ENCODE results near the gene PYROXD2.

The PYROXD2 gene

DNA sequence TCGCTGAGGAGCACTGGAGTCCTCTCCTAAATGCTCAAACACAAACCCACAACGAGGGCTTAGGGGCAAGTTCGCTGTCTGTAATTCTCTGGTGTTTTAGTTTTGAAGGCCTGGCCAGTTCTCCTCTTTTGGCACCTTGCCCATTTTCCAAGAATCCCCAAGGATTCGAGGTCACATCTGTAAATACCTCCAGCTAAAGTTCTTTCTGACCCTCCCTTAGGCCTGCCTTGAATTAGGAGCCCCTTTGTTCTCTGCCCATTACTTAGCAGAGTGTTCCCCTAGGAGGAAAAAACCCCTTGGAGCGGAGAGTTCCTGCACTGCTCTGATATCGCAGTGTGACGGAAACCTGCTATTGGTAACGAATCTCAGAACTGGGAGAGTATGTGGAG, 743 bp upstream of the PYROXD2 start:
- TF ChIP-seq, protein P1, sequence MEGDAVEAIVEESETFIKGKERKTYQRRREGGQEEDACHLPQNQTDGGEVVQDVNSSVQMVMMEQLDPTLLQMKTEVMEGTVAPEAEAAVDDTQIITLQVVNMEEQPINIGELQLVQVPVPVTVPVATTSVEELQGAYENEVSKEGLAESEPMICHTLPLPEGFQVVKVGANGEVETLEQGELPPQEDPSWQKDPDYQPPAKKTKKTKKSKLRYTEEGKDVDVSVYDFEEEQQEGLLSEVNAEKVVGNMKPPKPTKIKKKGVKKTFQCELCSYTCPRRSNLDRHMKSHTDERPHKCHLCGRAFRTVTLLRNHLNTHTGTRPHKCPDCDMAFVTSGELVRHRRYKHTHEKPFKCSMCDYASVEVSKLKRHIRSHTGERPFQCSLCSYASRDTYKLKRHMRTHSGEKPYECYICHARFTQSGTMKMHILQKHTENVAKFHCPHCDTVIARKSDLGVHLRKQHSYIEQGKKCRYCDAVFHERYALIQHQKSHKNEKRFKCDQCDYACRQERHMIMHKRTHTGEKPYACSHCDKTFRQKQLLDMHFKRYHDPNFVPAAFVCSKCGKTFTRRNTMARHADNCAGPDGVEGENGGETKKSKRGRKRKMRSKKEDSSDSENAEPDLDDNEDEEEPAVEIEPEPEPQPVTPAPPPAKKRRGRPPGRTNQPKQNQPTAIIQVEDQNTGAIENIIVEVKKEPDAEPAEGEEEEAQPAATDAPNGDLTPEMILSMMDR (IDR thresholded peaks at IDR 0.05; ENCODE audit: low read depth, low read length, poor library complexity, severe bottlenecking): no peak
- TF ChIP-seq EZH2phosphoT487 (IDR thresholded peaks at IDR 0.05; ENCODE audit: borderline replicate concordance, low read length): no peak
- Histone ChIP-seq H3K4me1 (ENCODE audit: control insufficient read depth, low read length) (peaks cover 8% of the 10 kb centered on the region), H3K9me2 (replicated peaks; ENCODE audit: control insufficient read depth, low read length) (no peaks in the 10 kb centered on the region)

DNA sequence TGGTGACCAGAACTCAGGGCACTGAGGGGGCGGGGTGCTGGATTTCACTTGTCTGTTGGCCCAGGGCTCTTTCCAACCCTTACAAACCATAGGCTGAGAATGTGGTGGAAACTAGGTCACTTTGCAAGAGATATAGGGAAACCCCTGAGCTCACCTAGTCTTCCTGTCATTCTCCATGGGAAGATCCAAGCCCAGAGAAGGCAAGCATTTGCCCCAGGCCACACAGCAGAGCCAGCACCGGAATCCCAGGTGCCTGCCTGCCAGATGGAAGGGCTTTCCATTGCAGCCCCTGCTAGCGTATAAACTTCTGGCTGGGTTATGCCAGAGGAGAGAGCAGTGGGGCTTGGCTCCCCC, 427 bp downstream of the PYROXD2 start:
- Histone ChIP-seq H3K4me2 (ENCODE audit: low read length) (peak overlapping the region; percentile 54), H3K9me3 (ENCODE audit: control insufficient read depth, insufficient read depth, low read length) (no peaks in the 10 kb centered on the region), H3K27me3 (ENCODE audit: control insufficient read depth, low read length) (no peaks in the 10 kb centered on the region), H3K79me2 (ENCODE audit: control insufficient read depth, low read length) (no peaks in the 10 kb centered on the region), H3K27ac (ENCODE audit: low read depth, low read length) (no peak overlapping the region), H4K20me1 (ENCODE audit: control insufficient read depth, insufficient read depth, low read depth, low read length) (no peaks in the 10 kb centered on the region), H3K9me2 (replicated peaks; ENCODE audit: control insufficient read depth, low read length) (no peaks in the 10 kb centered on the region), H3K4me3 (ENCODE audit: low read length) (peak overlapping the region; percentile 45), H3F3A (ENCODE audit: control insufficient read depth, insufficient read depth) (no peaks in the 10 kb centered on the region), H3K36me3 (ENCODE audit: control insufficient read depth, low read length) (peaks cover 2% of the 10 kb centered on the region; the same call in 1 of the 2 replicates), H3K4me1 (ENCODE audit: control insufficient read depth, low read length) (peaks cover 8% of the 10 kb centered on the region)
- TF ChIP-seq EZH2phosphoT487 (IDR thresholded peaks at IDR 0.05; ENCODE audit: borderline replicate concordance, low read length): no peak
- TF ChIP-seq, protein P1 (IDR thresholded peaks at IDR 0.05; ENCODE audit: low read depth, low read length, poor library complexity, severe bottlenecking): no peak

More for the DNA sequence above, 743 bp upstream of the PYROXD2 start:
- Histone ChIP-seq H4K20me1 (ENCODE audit: control insufficient read depth, insufficient read depth, low read depth, low read length) (no peaks in the 10 kb centered on the region), H3K4me2 (ENCODE audit: low read length) (no peak overlapping the region), H3K79me2 (ENCODE audit: control insufficient read depth, low read length) (no peaks in the 10 kb centered on the region), H3K36me3 (ENCODE audit: control insufficient read depth, low read length) (peaks cover 6% of the 10 kb centered on the region; the same call in 1 of the 2 replicates), H3K27ac (ENCODE audit: low read depth, low read length) (no peak overlapping the region), H3K4me3 (ENCODE audit: low read length) (no peak overlapping the region), H3K27me3 (ENCODE audit: control insufficient read depth, low read length) (no peaks in the 10 kb centered on the region), H3K9me3 (ENCODE audit: control insufficient read depth, insufficient read depth, low read length) (no peaks in the 10 kb centered on the region), H3F3A (ENCODE audit: control insufficient read depth, insufficient read depth) (no peaks in the 10 kb centered on the region)

DNA sequence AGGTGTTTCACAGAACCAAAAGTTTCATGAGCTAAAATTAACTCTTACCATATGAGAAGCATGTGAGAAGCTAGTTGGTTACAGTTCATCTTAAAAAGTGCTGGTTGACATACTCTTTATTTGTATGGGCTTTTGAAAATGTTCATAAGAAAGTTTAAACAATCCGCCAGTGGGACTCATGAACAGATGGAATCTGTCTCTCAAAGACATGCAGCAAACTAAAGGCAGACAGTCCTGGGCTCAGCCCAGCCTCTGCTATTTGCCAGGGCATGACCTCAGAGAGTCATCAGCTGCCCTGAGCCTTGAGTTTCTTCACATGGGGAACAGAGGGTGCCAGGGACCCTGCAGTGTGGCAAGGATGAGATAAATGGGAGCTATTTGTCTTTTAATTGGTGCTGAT, 3.2 kb downstream of the PYROXD2 start:
- H3K27ac ChIP-seq (ENCODE audit: low read depth, low read length): no peak overlapping the region
- H3K9me3 ChIP-seq (ENCODE audit: control insufficient read depth, insufficient read depth, low read length): no peaks in the 10 kb centered on the region
- H3K4me2 ChIP-seq (ENCODE audit: low read length): no peak overlapping the region
- H3K79me2 ChIP-seq (ENCODE audit: control insufficient read depth, low read length): no peaks in the 10 kb centered on the region
- no peaks in the 10 kb centered on the region for H4K20me1 ChIP-seq (ENCODE audit: control insufficient read depth, insufficient read depth, low read depth, low read length)
- H3K4me1 ChIP-seq (ENCODE audit: control insufficient read depth, low read length): peaks cover 8% of the 10 kb centered on the region
- no peak for TF ChIP-seq EZH2phosphoT487 (IDR thresholded peaks at IDR 0.05; ENCODE audit: borderline replicate concordance, low read length)
- TF ChIP-seq, protein P1 (IDR thresholded peaks at IDR 0.05; ENCODE audit: low read depth, low read length, poor library complexity, severe bottlenecking): no peak
- no peaks in the 10 kb centered on the region; the same call in none of the 2 replicates for H3K27me3 ChIP-seq (ENCODE audit: control insufficient read depth, low read length)
- no peaks in the 10 kb centered on the region for H3K9me2 ChIP-seq (replicated peaks; ENCODE audit: control insufficient read depth, low read length)
- no peak overlapping the region for H3K4me3 ChIP-seq (ENCODE audit: low read length)
- H3K36me3 ChIP-seq (ENCODE audit: control insufficient read depth, low read length): no peaks in the 10 kb centered on the region
- H3F3A ChIP-seq (ENCODE audit: control insufficient read depth, insufficient read depth): no peaks in the 10 kb centered on the region
